Mucosa of descending colon (tissue), 3 donors: Measurements from ENCODE around the gene MAP2K7. TPM values are rescaled to one million over a fixed set of nuclear protein-coding genes. Genes with fewer than 3 reads are reported as not detected.

Source experiments
- ATAC-seq: fragments of 200-7000 bp; cut with Tn5 transposase; one replicate; pipeline ENCODE4 v1.9.1; 2020; ENCODE audit warnings: mild to moderate bottlenecking, moderate library complexity
- DNase-seq, 3 donors: peaks; one replicate each; pipeline ENCODE4 v3.0.0-alpha.2; 2020
- H3K36me3 ChIP-seq: fragments of 200-600 bp; one replicate; pipeline ENCODE4 v1.8.0; 2021; ENCODE audit warnings: low read depth, mild to moderate bottlenecking
- H3K4me1 ChIP-seq: fragments of 200-600 bp; one replicate; pipeline ENCODE4 v1.8.0; 2021; ENCODE audit warnings: low read depth, mild to moderate bottlenecking
- H3K4me3 ChIP-seq: fragments of 200-600 bp; one replicate; pipeline ENCODE4 v1.8.0; 2021; ENCODE audit warnings: mild to moderate bottlenecking
- H3K9me3 ChIP-seq: fragments of 200-600 bp; one replicate; pipeline ENCODE4 v1.8.0; 2021; ENCODE audit warnings: mild to moderate bottlenecking
- intact Hi-C, 2 donors: fragments of 100-400 bp; cut with DNase I in 1 of 2; cut with micrococcal nuclease in 1 of 2; formaldehyde crosslinking; loops; one replicate each; pipeline versions ENCODE4 v1.11.0 to v1.11.1; 2022; cut with DNase I, micrococcal nuclease
- total RNA-seq, 3 donors: library from RNA; stranded (reverse); fragmentation: NEBNext Ultra II Directional in 2 of 3; extraction: Animal tissue kit (Norgen Biotek cat#: 25700) in 2 of 3; gene quantifications; one replicate each; pipeline versions ENCODE4 v1.2.1 to v1.2.4, GENCODE V29; 2021 to 2023
- TF ChIP-seq, protein P1 (sequence below): fragments of 200-600 bp; IDR thresholded peaks from one replicate; pipeline ENCODE4 v1.8.0; 2022; ENCODE audit warnings: antibody characterized with exemption, mild to moderate bottlenecking
- donor health status: DM: no; HTN: no; CAD: no; lungs with moderate emphysema.
- donor health status: DM: no; HTN: no; CAD: no.
- donor health status: DM: no; HTN: yes; CAD: no.

Gene MAP2K7
- total RNA-seq, 3 donors from 2014 or later = 31.5 to 49.2 (median 41.7) TPM

DNA sequence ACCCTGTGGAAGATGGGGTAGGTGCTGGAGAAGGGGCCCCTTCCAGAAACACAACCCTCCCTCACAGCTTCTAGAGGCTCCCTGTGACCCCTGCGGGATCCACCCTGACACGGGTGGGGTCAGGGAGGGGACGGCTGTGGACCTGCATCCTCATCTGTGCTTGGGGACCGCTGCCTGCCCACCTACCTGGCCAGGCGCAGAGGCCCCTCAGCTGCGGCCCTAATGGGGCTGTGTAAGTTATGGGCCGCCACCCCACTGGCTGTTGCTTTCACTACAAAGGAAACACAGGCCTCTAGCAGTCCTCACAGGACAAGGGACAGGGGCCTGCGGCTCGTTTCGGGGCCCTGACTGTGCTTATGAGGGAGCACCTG, 29.2 kb downstream of the MAP2K7 start:
- ATAC-seq = no peak
- intact Hi-C loops = no loop called here
- TF ChIP-seq, protein P1, sequence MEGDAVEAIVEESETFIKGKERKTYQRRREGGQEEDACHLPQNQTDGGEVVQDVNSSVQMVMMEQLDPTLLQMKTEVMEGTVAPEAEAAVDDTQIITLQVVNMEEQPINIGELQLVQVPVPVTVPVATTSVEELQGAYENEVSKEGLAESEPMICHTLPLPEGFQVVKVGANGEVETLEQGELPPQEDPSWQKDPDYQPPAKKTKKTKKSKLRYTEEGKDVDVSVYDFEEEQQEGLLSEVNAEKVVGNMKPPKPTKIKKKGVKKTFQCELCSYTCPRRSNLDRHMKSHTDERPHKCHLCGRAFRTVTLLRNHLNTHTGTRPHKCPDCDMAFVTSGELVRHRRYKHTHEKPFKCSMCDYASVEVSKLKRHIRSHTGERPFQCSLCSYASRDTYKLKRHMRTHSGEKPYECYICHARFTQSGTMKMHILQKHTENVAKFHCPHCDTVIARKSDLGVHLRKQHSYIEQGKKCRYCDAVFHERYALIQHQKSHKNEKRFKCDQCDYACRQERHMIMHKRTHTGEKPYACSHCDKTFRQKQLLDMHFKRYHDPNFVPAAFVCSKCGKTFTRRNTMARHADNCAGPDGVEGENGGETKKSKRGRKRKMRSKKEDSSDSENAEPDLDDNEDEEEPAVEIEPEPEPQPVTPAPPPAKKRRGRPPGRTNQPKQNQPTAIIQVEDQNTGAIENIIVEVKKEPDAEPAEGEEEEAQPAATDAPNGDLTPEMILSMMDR = no peak
- DNase-seq = no peak
- H3K4me1 ChIP-seq = peaks cover 3% of the 10 kb centered on the region
- no peaks in the 10 kb centered on the region for H3K9me3 ChIP-seq
- no peak overlapping the region for H3K4me3 ChIP-seq
- no peaks in the 10 kb centered on the region for H3K36me3 ChIP-seq

DNA sequence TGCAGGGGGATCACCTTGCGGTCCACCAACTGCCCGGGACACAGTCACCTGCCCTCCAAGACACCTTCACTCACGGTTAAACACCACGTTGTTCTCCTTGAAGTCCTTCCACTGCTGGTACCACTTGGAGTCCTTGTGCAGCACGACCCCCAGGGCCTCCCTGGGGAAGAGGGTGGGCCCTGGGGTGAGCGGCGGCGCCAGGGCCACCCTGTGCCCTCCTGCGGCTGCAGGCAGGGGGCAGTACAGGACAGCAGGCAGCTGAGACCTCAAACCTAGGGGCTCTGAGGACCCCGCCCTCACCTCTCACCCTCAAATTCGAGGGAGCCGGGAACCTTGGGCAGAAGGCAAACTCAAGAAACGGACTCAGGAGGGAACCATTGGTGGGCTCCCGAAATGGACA, 29.7 kb downstream of the MAP2K7 start:
- Histone ChIP-seq H3K36me3 (no peaks in the 10 kb centered on the region), H3K4me1 (peaks cover 3% of the 10 kb centered on the region), H3K4me3 (no peak overlapping the region), H3K9me3 (no peaks in the 10 kb centered on the region)
- intact Hi-C loops = no loop called here
- TF ChIP-seq, protein P1 = no peak
- no peak for ATAC-seq
- DNase-seq = no peak

DNA sequence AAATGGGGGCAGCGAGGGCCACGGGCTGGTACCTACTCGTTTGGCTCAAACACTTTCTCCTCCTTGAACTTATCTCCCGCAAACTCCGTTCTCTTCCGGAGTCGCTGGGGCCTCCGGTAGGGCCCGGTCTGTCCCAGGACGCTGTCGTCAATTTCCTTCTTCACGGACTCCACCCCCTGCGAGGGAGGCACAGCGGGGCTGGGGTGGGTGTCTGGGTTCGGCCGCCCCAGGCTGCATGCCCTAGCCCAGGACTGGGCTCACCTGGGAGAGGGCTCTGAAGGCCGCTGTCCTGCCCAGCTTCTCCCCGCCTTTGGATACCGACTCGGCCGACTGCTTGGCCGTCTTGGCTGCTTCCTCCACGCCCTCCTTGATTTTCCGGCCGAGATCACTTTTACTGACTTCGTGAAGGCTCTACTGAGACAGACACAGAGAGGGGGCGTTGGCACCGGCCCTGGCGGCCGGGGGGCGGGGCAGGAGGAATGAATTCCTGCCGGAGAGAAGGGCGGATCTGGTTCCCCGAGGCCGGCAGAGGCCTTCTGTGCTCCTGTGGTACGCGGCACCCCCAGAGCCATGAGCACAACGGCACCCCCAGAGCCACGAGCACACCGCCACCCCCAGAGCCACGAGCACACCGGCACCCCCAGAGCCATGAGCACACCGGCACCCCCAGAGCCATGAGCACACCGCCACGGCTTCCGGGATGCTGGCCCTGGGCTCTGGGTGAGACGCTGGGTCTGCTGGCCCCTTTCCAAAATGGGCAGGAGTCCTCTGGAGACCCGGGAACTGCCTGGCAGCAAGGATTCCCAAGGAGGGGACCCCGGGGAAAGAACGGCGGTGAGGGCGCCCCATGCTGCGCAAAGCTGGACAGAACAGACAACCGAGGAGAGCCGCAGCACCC, 30.4 kb downstream of the MAP2K7 start:
- H3K4me3 ChIP-seq = no peak overlapping the region
- DNase-seq = peak in 1 of 3 donors; percentile 57
- H3K36me3 ChIP-seq = no peaks in the 10 kb centered on the region
- intact Hi-C loops = no loop called here
- TF ChIP-seq, protein P1 = no peak
- H3K4me1 ChIP-seq = peaks cover 3% of the 10 kb centered on the region
- peak; percentile 60 for ATAC-seq
- H3K9me3 ChIP-seq = no peaks in the 10 kb centered on the region

DNA sequence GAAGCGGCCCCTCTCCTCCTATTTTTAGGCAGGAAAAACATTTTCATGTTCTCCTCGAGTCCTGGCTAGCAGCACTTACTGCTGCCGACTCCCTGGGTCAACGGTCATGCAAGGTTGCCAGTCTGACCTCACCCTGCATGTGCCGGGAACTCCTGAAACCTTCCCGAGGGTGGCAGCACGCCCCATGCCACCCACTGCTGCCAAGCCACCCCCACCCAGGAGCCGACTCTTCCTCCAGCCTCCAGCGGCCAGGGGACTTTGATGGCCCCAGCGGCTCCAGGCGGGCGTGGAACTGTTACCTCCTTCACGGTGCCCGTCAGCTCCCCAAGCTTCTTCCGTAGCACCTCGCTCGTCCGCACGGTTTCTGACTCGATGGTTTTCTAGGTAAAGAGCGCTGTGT, 31.1 kb downstream of the MAP2K7 start:
- intact Hi-C loops = no loop called here
- TF ChIP-seq, protein P1 = no peak
- ATAC-seq = no peak
- no peaks in the 10 kb centered on the region for H3K36me3 ChIP-seq
- no peaks in the 10 kb centered on the region for H3K4me1 ChIP-seq
- H3K4me3 ChIP-seq = no peak overlapping the region
- DNase-seq = no peak
- H3K9me3 ChIP-seq = no peaks in the 10 kb centered on the region

DNA sequence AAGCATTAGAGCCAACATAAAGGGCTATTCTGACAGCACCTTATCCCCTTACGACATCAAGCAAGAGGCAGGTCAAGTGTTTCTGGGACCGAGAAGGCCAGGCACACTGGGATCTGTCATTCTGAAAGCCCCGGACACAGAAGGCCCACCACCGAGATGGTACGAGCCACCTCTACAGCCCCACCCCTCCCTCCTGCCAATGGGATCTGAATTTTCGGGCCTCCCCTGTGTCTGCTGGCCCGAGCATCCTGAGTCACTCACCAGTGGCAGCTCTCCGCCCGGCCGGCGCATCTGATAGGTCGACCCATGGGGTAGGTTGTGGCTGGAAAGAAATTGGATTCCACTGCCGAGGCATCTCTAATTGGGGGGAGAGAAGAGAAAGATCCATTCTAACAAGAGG, 37.2 kb downstream of the MAP2K7 start:
- peak in 1 of 3 donors; percentile 37 for DNase-seq
- Histone ChIP-seq H3K4me3 (no peak overlapping the region), H3K4me1 (peaks cover 10% of the 10 kb centered on the region), H3K9me3 (no peaks in the 10 kb centered on the region), H3K36me3 (peaks cover 3% of the 10 kb centered on the region)
- intact Hi-C loops = loop anchor here (10.0 kb wide), 1 partner anchor 314 kb away; no protein-coding TSS in a partner anchor
- no peak for ATAC-seq
- TF ChIP-seq, protein P1 = no peak
